Placental pericyte (primary cell): Measurements from ENCODE around the gene TTLL7. TPM values are rescaled to one million over a fixed set of nuclear protein-coding genes. Genes with fewer than 3 reads are reported as not detected.

Source experiments
- total RNA-seq: library from RNA; depleted of rRNA; stranded (reverse); fragments of >200 nt; gene quantifications from 2 replicates; pipeline ENCODE4 v1.2.3, GENCODE V29; 2012

Gene TTLL7, protein sequence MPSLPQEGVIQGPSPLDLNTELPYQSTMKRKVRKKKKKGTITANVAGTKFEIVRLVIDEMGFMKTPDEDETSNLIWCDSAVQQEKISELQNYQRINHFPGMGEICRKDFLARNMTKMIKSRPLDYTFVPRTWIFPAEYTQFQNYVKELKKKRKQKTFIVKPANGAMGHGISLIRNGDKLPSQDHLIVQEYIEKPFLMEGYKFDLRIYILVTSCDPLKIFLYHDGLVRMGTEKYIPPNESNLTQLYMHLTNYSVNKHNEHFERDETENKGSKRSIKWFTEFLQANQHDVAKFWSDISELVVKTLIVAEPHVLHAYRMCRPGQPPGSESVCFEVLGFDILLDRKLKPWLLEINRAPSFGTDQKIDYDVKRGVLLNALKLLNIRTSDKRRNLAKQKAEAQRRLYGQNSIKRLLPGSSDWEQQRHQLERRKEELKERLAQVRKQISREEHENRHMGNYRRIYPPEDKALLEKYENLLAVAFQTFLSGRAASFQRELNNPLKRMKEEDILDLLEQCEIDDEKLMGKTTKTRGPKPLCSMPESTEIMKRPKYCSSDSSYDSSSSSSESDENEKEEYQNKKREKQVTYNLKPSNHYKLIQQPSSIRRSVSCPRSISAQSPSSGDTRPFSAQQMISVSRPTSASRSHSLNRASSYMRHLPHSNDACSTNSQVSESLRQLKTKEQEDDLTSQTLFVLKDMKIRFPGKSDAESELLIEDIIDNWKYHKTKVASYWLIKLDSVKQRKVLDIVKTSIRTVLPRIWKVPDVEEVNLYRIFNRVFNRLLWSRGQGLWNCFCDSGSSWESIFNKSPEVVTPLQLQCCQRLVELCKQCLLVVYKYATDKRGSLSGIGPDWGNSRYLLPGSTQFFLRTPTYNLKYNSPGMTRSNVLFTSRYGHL
- 9.6 and 15.9 TPM in 2 replicates for total RNA-seq

DNA sequence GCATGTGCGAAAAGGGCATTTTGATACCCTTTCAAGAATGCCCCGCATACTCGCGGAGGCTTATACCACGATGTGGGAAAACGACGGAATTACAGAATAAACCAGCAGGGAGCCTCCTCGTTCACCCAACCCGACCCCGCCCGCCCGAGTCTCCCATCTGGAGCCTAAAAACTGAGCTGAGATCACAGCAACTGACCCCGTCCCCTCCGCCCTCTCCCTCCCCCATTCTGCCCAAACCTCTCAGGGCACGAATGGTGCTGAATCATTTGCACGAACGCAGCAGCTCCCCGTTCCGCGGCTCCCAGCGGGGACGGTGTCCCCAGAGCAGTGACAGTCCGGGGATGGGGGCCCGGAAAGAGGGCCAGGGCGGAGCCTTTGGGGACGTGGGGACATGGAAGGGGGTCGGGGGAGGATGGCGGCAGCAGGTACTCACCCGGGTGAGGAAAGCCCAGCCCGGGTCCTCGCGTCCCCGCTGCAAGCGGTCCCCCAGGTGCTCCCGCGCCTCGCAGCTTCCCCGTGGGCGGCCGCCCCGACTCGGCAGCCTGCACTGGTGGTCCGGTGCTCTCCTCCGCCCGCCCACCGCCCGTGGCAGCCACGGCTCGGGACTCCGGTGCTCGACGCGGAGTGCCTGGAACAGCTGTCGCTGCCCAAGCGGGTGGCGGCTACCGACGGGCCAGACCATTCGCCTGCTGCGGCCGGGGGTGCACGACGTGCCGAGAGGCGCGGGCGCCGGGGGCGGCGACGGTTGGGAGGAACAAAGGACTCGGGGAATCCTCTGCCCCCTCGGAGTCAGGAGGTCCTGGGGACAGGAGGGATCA lies at the start of gene TTLL7:
TTLL7 (minus strand) TSS at position 635 of the 818 bp plus-strand sequence. CDS start 46,921 bp downstream, outside the sequence.

Other genes with a start within 250 kb of the TTLL7 start
- gene PRKACB, start 145.1 kb upstream of the TTLL7 start, total RNA-seq: 13.1 and 36.5 TPM in 2 replicates